ENCODE data around the gene YY1AP1.

- no peak for TF ChIP-seq CTCF (IDR thresholded peaks at IDR 0.05)
- TF ChIP-seq POLR2A (IDR thresholded peaks at IDR 0.05): no peak
Observed at GRCh38 chr1:155636397-155637153, 52.0 kb downstream of the YY1AP1 start.
